ENCODE measurements around the gene SRMS.
"Not testable (repeated sequence)": the region's sequence is repeated elsewhere in the genome, so short reads cannot be mapped to it uniquely, and the experiment has no call there.

SRMS gene

GRCh38 chr20:63578224-63579016 lies 30.9 kb upstream of the SRMS start:
- no peak for DNase-seq (ENCODE audit: low read depth)

- no peak for DNase-seq (ENCODE audit: low read depth)
These were observed 29.9 kb upstream of the SRMS start for GRCh38 chr20:63577317-63577894.

GRCh38 chr20:63576311-63576710 lies 28.8 kb upstream of the SRMS start:
- no peak for DNase-seq (ENCODE audit: low read depth)

GRCh38 chr20:63574829-63575743 lies 27.5 kb upstream of the SRMS start:
- no peak for DNase-seq (ENCODE audit: low read depth)

- peak; percentile 61 for DNase-seq (ENCODE audit: low read depth)
These were observed 26.7 kb upstream of the SRMS start, which contains the start of gene HELZ2 for GRCh38 chr20:63574156-63574828. HELZ2 (minus strand) TSS chr20:63574239; CDS start chr20:63572385, 1,854 bp downstream.

GRCh38 chr20:63573647-63574131 lies 26.1 kb upstream of the SRMS start:
- no peak for DNase-seq (ENCODE audit: low read depth)

- no peak for DNase-seq (ENCODE audit: low read depth)
These were observed 25.5 kb upstream of the SRMS start for GRCh38 chr20:63572788-63573646.

GRCh38 chr20:63572071-63572787 lies 24.7 kb upstream of the SRMS start:
- no peak for DNase-seq (ENCODE audit: low read depth)

GRCh38 chr20:63571087-63571478 lies 23.5 kb upstream of the SRMS start:
- not testable (repeated sequence) for DNase-seq (ENCODE audit: low read depth)

GRCh38 chr20:63570281-63571086 lies 22.9 kb upstream of the SRMS start:
- no peak for DNase-seq (ENCODE audit: low read depth)

GRCh38 chr20:63568986-63569949 lies 21.7 kb upstream of the SRMS start:
- DNase-seq (ENCODE audit: low read depth) = no peak

GRCh38 chr20:63568170-63568981 lies 20.8 kb upstream of the SRMS start:
- no peak for DNase-seq (ENCODE audit: low read depth)

GRCh38 chr20:63567386-63568169 lies 20.0 kb upstream of the SRMS start:
- DNase-seq (ENCODE audit: low read depth) = no peak

GRCh38 chr20:63567136-63567385 lies 19.5 kb upstream of the SRMS start:
- DNase-seq (ENCODE audit: low read depth) = no peak

GRCh38 chr20:63566395-63567135 lies 19.0 kb upstream of the SRMS start:
- no peak for DNase-seq (ENCODE audit: low read depth)

All from T follicular helper cell (primary cell).